Peyer's patch (tissue), 4 donors: ENCODE data around the gene TLL2. TPM values are rescaled to one million over a fixed set of nuclear protein-coding genes. Genes with fewer than 3 reads are reported as not detected.

Experiments
- DNase-seq, 3 donors: peaks; one replicate each; pipeline ENCODE4 v3.0.0-alpha.2; 2017 to 2019
- H3K27ac ChIP-seq, 4 donors: fragments of 200-600 bp; sonication (generic); one replicate each; pipeline ENCODE4 v1.5.1; 2016 to 2019
- H3K27me3 ChIP-seq, 2 donors: fragments of 200-600 bp; sonication (generic); one replicate each; pipeline ENCODE4 v1.5.1; 2019
- H3K36me3 ChIP-seq, 3 donors: fragments of 200-600 bp; sonication (generic); one replicate each; pipeline ENCODE4 v1.5.1; 2016 to 2019
- H3K4me1 ChIP-seq, 4 donors: fragments of 200-600 bp; sonication (generic); one replicate each; pipeline ENCODE4 v1.5.1; 2016 to 2019
- H3K4me3 ChIP-seq, 4 donors: fragments of 200-600 bp; sonication (generic); 1 replicate in 3 of 4; 2 replicates in 1 of 4; pipeline ENCODE4 v1.5.1; 2016 to 2019; ENCODE audit warnings: mild to moderate bottlenecking in 1 of 4
- H3K9me3 ChIP-seq, 4 donors: fragments of 200-600 bp; sonication (generic); one replicate each; pipeline ENCODE4 v1.5.1; 2016 to 2019; ENCODE audit warnings: mild to moderate bottlenecking in 1 of 4
- CTCF ChIP-seq, 6 experiments: fragments of 450-650 bp in 4 of 6; fragments of 200-600 bp in 2 of 6; sonication (generic) in 1 of 6; IDR thresholded peaks; one replicate each; pipeline ENCODE4 v1.5.1; 2017 to 2019; ENCODE audit warnings: antibody characterized with exemption in 6 of 6, mild to moderate bottlenecking in 3 of 6, moderate library complexity in 1 of 6
- POLR2A ChIP-seq, 2 donors: fragments of 450-650 bp; IDR thresholded peaks; one replicate each; pipeline ENCODE4 v1.5.1; 2017; ENCODE audit warnings: antibody characterized with exemption in 2 of 2, mild to moderate bottlenecking in 2 of 2, moderate library complexity in 2 of 2
- total RNA-seq, 4 donors: library from RNA; depleted of rRNA; stranded (reverse); fragments of >200 nt; gene quantifications; one replicate each; pipeline ENCODE4 v1.1.0, GENCODE V29; 2016

The TLL2 gene
- under 1 TPM in 3 of 4 donors, not detected in 1; 0.27 to 0.83 (median 0.38) TPM for total RNA-seq

DNA sequence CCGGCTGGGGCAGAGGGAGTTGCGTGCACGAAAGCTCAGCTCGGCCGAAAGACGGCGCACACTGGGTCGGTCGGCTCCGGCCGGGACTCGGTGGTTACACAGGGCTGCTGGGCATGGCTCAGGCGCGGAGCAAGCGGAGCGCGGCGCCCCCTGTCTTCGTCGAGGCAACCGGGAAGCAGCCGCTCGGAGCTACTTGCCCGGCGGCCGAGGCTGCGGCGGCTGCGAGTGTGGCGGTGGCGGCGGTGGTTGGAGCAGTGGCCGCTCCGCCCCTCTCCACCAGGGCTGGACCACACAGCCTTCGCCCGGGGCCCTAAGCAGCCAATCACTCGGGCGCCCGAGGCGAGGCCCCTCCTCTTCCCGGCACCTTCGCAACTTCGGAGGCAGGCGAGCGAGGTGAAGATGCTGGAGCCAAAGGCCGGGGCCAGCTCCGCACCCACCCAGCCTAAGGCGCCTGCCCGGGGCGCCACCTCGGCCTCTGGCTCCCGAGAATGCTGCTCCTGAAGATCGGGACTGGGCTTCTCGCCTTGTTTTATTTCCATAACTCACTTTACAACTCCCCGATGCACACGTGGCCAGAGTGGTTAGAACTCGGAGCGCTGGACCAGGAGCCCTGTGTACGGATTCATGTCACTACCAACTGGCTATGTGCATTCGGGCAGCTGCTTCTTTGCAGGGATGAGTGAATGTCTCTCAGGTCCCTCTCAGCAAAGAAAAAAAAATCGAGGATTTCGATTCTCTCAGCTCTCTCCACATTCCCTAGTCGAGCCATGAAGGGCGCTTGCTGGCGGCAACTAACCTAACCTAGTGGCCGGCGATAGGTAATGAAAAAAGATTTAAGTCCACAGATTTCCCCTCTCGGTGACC lies at the start of gene TLL2:
TSS of gene TLL2 (minus strand) at position 229 of the 864 bp plus-strand sequence. CDS start 241 bp downstream, outside the sequence.
- Histone ChIP-seq H3K36me3 (peaks cover 0 to 8% (median 0%) of the 10 kb centered on the region in 3 donors), H3K27ac (peak within 1 kb of the TSS in 1 of 4 donors; percentile 39), H3K9me3 (no peaks in the 10 kb centered on the region), H3K27me3 (no peaks in the 10 kb centered on the region), H3K4me3 (peak within 1 kb of the TSS; percentile 20 to 54 (median 53)), H3K4me1 (peaks cover 0 to 19% (median 2%) of the 10 kb centered on the region in 4 donors)
- TF ChIP-seq POLR2A (IDR thresholded peaks at IDR 0.05): no peak
- TF ChIP-seq CTCF (IDR thresholded peaks at IDR 0.05): peak in 5 of 6 experiments; percentile 31 to 73 (median 69)
- peak; percentile 74 to 92 (median 91) for DNase-seq

GRCh38 chr10:96560966-96561887 lies 47.5 kb upstream of the TLL2 start:
- Histone ChIP-seq H3K9me3 (no peaks in the 10 kb centered on the region), H3K4me3 (no peak overlapping the region), H3K27me3 (no peaks in the 10 kb centered on the region), H3K36me3 (peaks cover 0 to 63% (median 0%) of the 10 kb centered on the region in 3 donors), H3K27ac (peak overlapping the region in 2 of 4 donors; percentile 24 to 47), H3K4me1 (peaks cover 0 to 6% (median 1%) of the 10 kb centered on the region in 4 donors)
- DNase-seq: peak in 1 of 3 donors; percentile 72
- TF ChIP-seq CTCF (IDR thresholded peaks at IDR 0.05) (no peak), POLR2A (IDR thresholded peaks at IDR 0.05) (no peak)

DNA sequence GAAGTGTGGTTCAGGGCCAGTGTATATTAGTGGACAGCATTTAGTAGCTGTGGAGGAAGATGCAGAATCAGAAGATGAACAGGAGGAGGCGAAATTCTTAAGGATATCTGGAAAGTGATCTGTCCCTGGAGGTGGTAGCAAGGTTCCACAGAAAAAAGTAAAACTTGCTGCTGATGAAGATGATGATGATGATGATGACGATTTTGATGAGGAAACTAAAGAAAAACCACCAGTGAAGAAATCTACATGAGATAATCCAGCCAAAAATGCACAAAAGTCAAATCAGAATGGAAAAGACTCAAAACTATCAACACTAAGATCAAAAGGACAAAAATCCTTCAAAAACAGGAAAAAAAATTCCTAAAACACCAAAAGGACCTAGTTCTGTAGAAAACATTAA lies 46.8 kb upstream of the TLL2 start:
- H3K36me3 ChIP-seq: peaks cover 0 to 63% (median 0%) of the 10 kb centered on the region in 3 donors
- no peak for DNase-seq
- no peak overlapping the region for H3K4me3 ChIP-seq
- H3K27ac ChIP-seq: no peak overlapping the region
- peaks cover 0 to 6% (median 1%) of the 10 kb centered on the region in 4 donors for H3K4me1 ChIP-seq
- H3K9me3 ChIP-seq: no peaks in the 10 kb centered on the region
- no peak for TF ChIP-seq CTCF (IDR thresholded peaks at IDR 0.05)
- no peak for TF ChIP-seq POLR2A (IDR thresholded peaks at IDR 0.05)
- no peaks in the 10 kb centered on the region for H3K27me3 ChIP-seq

- H3K4me1 ChIP-seq: peaks cover 0 to 6% (median 0%) of the 10 kb centered on the region in 4 donors
- H3K4me3 ChIP-seq: no peak overlapping the region
- H3K9me3 ChIP-seq: no peaks in the 10 kb centered on the region
- no peak for DNase-seq
- H3K27me3 ChIP-seq: no peaks in the 10 kb centered on the region
- H3K27ac ChIP-seq: no peak overlapping the region
- TF ChIP-seq CTCF (IDR thresholded peaks at IDR 0.05) (peak in 2 of 6 experiments; percentile 13 to 42), POLR2A (IDR thresholded peaks at IDR 0.05) (no peak)
- H3K36me3 ChIP-seq: peaks cover 0 to 54% (median 0%) of the 10 kb centered on the region in 3 donors
These were observed 42.3 kb upstream of the TLL2 start for GRCh38 chr10:96556003-96556402.

- H3K4me3 ChIP-seq: no peak overlapping the region
- no peak overlapping the region for H3K27ac ChIP-seq
- no peaks in the 10 kb centered on the region for H3K27me3 ChIP-seq
- H3K36me3 ChIP-seq: peaks cover 0 to 59% (median 0%) of the 10 kb centered on the region in 3 donors
- peaks cover 0 to 1% (median 0%) of the 10 kb centered on the region in 4 donors for H3K4me1 ChIP-seq
- TF ChIP-seq POLR2A (IDR thresholded peaks at IDR 0.05) (no peak), CTCF (IDR thresholded peaks at IDR 0.05) (no peak)
- DNase-seq: no peak
- no peaks in the 10 kb centered on the region for H3K9me3 ChIP-seq
These were observed 41.6 kb upstream of the TLL2 start for GRCh38 chr10:96555330-96555729.
